C4-2B (cell line): Measurements from ENCODE around the gene GBP2.

Source experiments
- ZFX ChIP-seq: fragments of 450-650 bp; IDR thresholded peaks from 2 replicates; pipeline ENCODE4 v1.6.1; 2017
- TF ChIP-seq, protein P1 (sequence below): fragments of 450-650 bp; conservative IDR thresholded peaks from 2 replicates; pipeline ENCODE4 v1.5.1; 2017; ENCODE audit warnings: mild to moderate bottlenecking

GRCh38 chr1:89166705-89167104, 40.8 kb upstream of the GBP2 start:
- TF ChIP-seq, protein P1, sequence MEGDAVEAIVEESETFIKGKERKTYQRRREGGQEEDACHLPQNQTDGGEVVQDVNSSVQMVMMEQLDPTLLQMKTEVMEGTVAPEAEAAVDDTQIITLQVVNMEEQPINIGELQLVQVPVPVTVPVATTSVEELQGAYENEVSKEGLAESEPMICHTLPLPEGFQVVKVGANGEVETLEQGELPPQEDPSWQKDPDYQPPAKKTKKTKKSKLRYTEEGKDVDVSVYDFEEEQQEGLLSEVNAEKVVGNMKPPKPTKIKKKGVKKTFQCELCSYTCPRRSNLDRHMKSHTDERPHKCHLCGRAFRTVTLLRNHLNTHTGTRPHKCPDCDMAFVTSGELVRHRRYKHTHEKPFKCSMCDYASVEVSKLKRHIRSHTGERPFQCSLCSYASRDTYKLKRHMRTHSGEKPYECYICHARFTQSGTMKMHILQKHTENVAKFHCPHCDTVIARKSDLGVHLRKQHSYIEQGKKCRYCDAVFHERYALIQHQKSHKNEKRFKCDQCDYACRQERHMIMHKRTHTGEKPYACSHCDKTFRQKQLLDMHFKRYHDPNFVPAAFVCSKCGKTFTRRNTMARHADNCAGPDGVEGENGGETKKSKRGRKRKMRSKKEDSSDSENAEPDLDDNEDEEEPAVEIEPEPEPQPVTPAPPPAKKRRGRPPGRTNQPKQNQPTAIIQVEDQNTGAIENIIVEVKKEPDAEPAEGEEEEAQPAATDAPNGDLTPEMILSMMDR: no peak
- TF ChIP-seq ZFX: no peak
